SK-N-SH (cell line): ENCODE data around the gene SLC5A2. TPM values are rescaled to one million over a fixed set of nuclear protein-coding genes. Genes with fewer than 3 reads are reported as not detected.

Experiments used
- CTCF ChIA-PET: fragments of 300-600, 350-600 bp; formaldehyde crosslinking; extraction: SDS; loops from one replicate; lab custom pipeline; 2021; lab: Yijun Ruan, JAX
- POLR2A ChIA-PET: fragments of 350-600 bp; sonication (Branson Sonifier 250); formaldehyde crosslinking; extraction: SDS; loops from one replicate; lab custom pipeline; 2020; ENCODE audit warnings: antibody characterized with exemption, inconsistent platforms; lab: Yijun Ruan, JAX
- DNase-seq: peaks from one replicate; pipeline ENCODE4 v3.0.0; 2012
- H2AFZ ChIP-seq: fragments of 200-600 bp; sonication (generic); 2 replicates; pipeline ENCODE4 v1.8.1; 2016; ENCODE audit warnings: antibody characterized with exemption, mild to moderate bottlenecking, low read depth
- H3F3A ChIP-seq: fragments of 200-600 bp; sonication (generic); replicated peaks from 2 replicates; pipeline ENCODE3; 2016; ENCODE audit warnings: antibody characterized with exemption, mild to moderate bottlenecking; ENCODE audit not compliant: insufficient read depth
- H3K27ac ChIP-seq, 2 experiments: fragments of 200-500 bp in 1 of 2; fragments of 200-600 bp in 1 of 2; sonication (Bioruptor generic) in 1 of 2; sonication (generic), shearing (Covaris generic) in 1 of 2; 2 replicates each; pipeline versions ENCODE4 v1.5.1 to v1.6.1; 2014 to 2016; ENCODE audit warnings: low read depth in 2 of 2, inconsistent platforms in 1 of 2, low read length in 1 of 2, mild to moderate bottlenecking in 1 of 2, mixed read lengths in 1 of 2
- H3K27me3 ChIP-seq: fragments of 200-600 bp; sonication (generic), shearing (Covaris generic); 2 replicates; pipeline ENCODE4 v1.6.1; 2016; ENCODE audit warnings: mixed run types; ENCODE audit not compliant: insufficient read depth
- H3K36me3 ChIP-seq, 2 experiments: fragments of 200-500 bp in 1 of 2; fragments of 200-600 bp in 1 of 2; sonication (Bioruptor generic) in 1 of 2; sonication (generic) in 1 of 2; replicated peaks in 1 of 2; 2 replicates each; pipeline versions ENCODE3 to v1.5.1; 2014 to 2016; ENCODE audit warnings: low read length in 1 of 2, mild to moderate bottlenecking in 1 of 2; ENCODE audit not compliant: insufficient read depth in 2 of 2, control insufficient read depth in 1 of 2
- H3K4me1 ChIP-seq, 2 experiments: fragments of 200-500 bp in 1 of 2; fragments of 200-600 bp in 1 of 2; sonication (Bioruptor generic) in 1 of 2; sonication (generic), shearing (Covaris generic) in 1 of 2; 2 replicates each; pipeline versions ENCODE4 v1.5.1 to v1.6.1; 2014 to 2016; ENCODE audit warnings: low read depth in 1 of 2, low read length in 1 of 2, mixed run types in 1 of 2; ENCODE audit not compliant: insufficient read depth in 2 of 2, control insufficient read depth in 1 of 2
- H3K4me2 ChIP-seq: fragments of 200-600 bp; sonication (generic), shearing (Covaris generic); 2 replicates; pipeline ENCODE4 v1.6.1; 2017; ENCODE audit warnings: mixed run types
- H3K4me3 ChIP-seq, 2 experiments: fragments of 200-500 bp in 1 of 2; fragments of 200-600 bp in 1 of 2; sonication (Bioruptor generic) in 1 of 2; sonication (generic), shearing (Covaris generic) in 1 of 2; 2 replicates each; pipeline versions ENCODE4 v1.5.1 to v1.8.1; 2014 to 2016; ENCODE audit warnings: low read depth in 2 of 2, inconsistent platforms in 1 of 2, low read length in 1 of 2, mild to moderate bottlenecking in 1 of 2, mixed read lengths in 1 of 2, moderate library complexity in 1 of 2
- H3K79me2 ChIP-seq: fragments of 200-600 bp; sonication (generic); 2 replicates; pipeline ENCODE4 v1.8.1; 2017; ENCODE audit warnings: mild to moderate bottlenecking; ENCODE audit not compliant: insufficient read depth
- H3K9ac ChIP-seq: fragments of 200-600 bp; sonication (generic); 2 replicates; pipeline ENCODE4 v1.6.1; 2017; ENCODE audit warnings: mixed run types
- H3K9me2 ChIP-seq: fragments of 200-600 bp; sonication (generic); 2 replicates; pipeline ENCODE4 v1.6.1; 2017; ENCODE audit warnings: mixed run types
- H3K9me3 ChIP-seq: fragments of 200-600 bp; sonication (generic); 2 replicates; pipeline ENCODE4 v1.6.1; 2017; ENCODE audit warnings: mixed run types, mild to moderate bottlenecking, moderate library complexity
- H4K20me1 ChIP-seq: fragments of 200-600 bp; sonication (generic); 2 replicates; pipeline ENCODE4 v1.6.1; 2017; ENCODE audit warnings: mild to moderate bottlenecking, mixed run types; ENCODE audit not compliant: insufficient read depth
- CHD2 ChIP-seq: fragments of 150-350 bp; IDR thresholded peaks from 2 replicates; pipeline ENCODE4 v1.6.1; 2018; ENCODE audit warnings: low read length; ENCODE audit not compliant: partially characterized antibody
- ELF1 ChIP-seq: IDR thresholded peaks from 2 replicates; pipeline ENCODE4 v1.4.0; 2012
- EP300 ChIP-seq, 2 experiments: IDR thresholded peaks; 2 replicates each; pipeline versions ENCODE4 v1.4.0 to v1.6.1; 2012; ENCODE audit warnings: borderline replicate concordance in 1 of 2, low read depth in 1 of 2, low read length in 1 of 2
- FOXJ3 ChIP-seq: sonication (generic); formaldehyde crosslinking; IDR thresholded peaks from 2 replicates; pipeline ENCODE4 v1.5.1; 2020; ENCODE audit warnings: mild to moderate bottlenecking, missing genetic modification reagents
- GABPA ChIP-seq: IDR thresholded peaks from 2 replicates; pipeline ENCODE4 v1.4.0; 2012; ENCODE audit warnings: low read depth, mild to moderate bottlenecking
- JUND ChIP-seq: IDR thresholded peaks from 2 replicates; pipeline ENCODE4 v1.4.0; 2012
- MEF2A ChIP-seq: IDR thresholded peaks from 2 replicates; pipeline ENCODE4 v1.4.0; 2012; ENCODE audit warnings: low read depth, borderline replicate concordance
- MXI1 ChIP-seq: IDR thresholded peaks from 2 replicates; pipeline ENCODE4 v1.6.1; 2012; ENCODE audit warnings: mild to moderate bottlenecking, low read depth, low read length, improper control_type of control experiment
- NFIC ChIP-seq: IDR thresholded peaks from 2 replicates; pipeline ENCODE4 v1.4.0; 2012; ENCODE audit warnings: borderline replicate concordance
- RAD21 ChIP-seq: IDR thresholded peaks from 2 replicates; pipeline ENCODE4 v1.6.1; 2012; ENCODE audit warnings: mild to moderate bottlenecking, low read length
- SIN3A ChIP-seq: IDR thresholded peaks from 2 replicates; pipeline ENCODE4 v1.6.1; 2012; ENCODE audit warnings: low read depth, mild to moderate bottlenecking, low read length, moderate library complexity, borderline replicate concordance
- TCF12 ChIP-seq: IDR thresholded peaks from 2 replicates; pipeline ENCODE4 v1.4.0; 2012
- YY1 ChIP-seq: IDR thresholded peaks from 2 replicates; pipeline ENCODE4 v1.4.0; 2012; ENCODE audit warnings: low read depth, mild to moderate bottlenecking
- WGBS: methylation state at CpG from one replicate; pipeline ENCODE4 v1.1.6; 2017; ENCODE audit warnings: low lambda C conversion rate; 5-methylcytosine and 5-hydroxymethylcytosine counted together
- polyA plus RNA-seq, 3 experiments: library from polyadenylated mRNA; depleted of rRNA; stranded (reverse); fragments of >200 nt; gene quantifications; 2 replicates each; pipeline ENCODE4 v1.2.3, GENCODE V29; 2012
- TF ChIP-seq, protein P1 (sequence below): fragments of 200-600 bp; sonication (generic); IDR thresholded peaks from 2 replicates; pipeline ENCODE4 v1.6.1; 2017; ENCODE audit warnings: antibody characterized with exemption, mild to moderate bottlenecking, moderate library complexity
- TF ChIP-seq, protein P2 (sequence below): IDR thresholded peaks from 2 replicates; pipeline ENCODE4 v1.4.0; 2012; ENCODE audit warnings: low read depth
- TF ChIP-seq, protein P3 (sequence below): IDR thresholded peaks from 2 replicates; pipeline ENCODE4; 2012
- TF ChIP-seq, protein P4 (sequence below): fragments of 150-350 bp; IDR thresholded peaks from 2 replicates; pipeline ENCODE4 v1.6.1; 2017; ENCODE audit warnings: antibody characterized with exemption, low read length, low read depth, borderline replicate concordance
- TF ChIP-seq, protein P5 (sequence below): IDR thresholded peaks from 2 replicates; pipeline ENCODE4 v1.4.0; 2012; ENCODE audit warnings: low read depth, borderline replicate concordance

Gene SLC5A2
- polyA plus RNA-seq, 1 of the 3 experiments (the other 2 are of a cell fraction), result 0.31 TPM

DNA sequence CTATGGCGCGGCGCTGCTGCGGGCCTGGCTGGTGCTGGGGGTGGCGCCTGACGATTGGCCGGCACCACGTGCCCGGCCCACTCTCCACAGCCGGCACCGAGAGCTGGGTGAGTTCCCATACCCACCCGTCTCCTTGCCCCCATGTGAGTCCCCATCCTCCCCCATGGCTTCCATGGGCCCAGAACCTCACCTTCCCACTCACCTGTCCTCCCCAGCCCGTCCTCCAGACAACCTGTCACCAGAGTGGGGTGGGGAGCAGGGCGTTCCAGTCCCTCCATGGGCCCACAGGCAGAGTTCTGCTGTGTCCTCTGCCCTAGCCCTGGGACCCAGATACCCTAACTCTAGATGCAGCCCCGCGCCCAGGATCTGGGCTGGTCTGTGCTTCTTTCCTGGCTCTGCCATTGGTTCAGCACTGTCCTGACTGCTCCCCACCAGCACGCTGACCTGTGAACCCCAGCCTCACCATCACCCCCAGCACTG, 18.1 kb upstream of the SLC5A2 start:
- CTCF ChIA-PET, result no interaction called here
- Histone ChIP-seq H2AFZ (no peak overlapping the region), H3K9ac (no peak overlapping the region), H3K27me3 (no peaks in the 10 kb centered on the region), H3F3A (peaks cover 11% of the 10 kb centered on the region)
- POLR2A ChIA-PET, result no interaction called here
- no peak for DNase-seq
- TF ChIP-seq EP300 (IDR thresholded peaks at IDR 0.05; ENCODE audit: borderline replicate concordance in 1 of 2, low read depth in 1 of 2, low read length in 1 of 2), result no peak
- no peak for TF ChIP-seq ELF1
- no peak for TF ChIP-seq YY1
- TF ChIP-seq, all 33 proteins: peak for 0
- Histone ChIP-seq H4K20me1 (no peaks in the 10 kb centered on the region), H3K36me3 (peaks cover 0 to 19% of the 10 kb centered on the region in 2 experiments), H3K79me2 (peaks cover 3% of the 10 kb centered on the region; the same call in 1 of the 2 replicates), H3K4me2 (no peak overlapping the region), H3K9me2 (no peaks in the 10 kb centered on the region), H3K4me3 (no peak overlapping the region), H3K4me1 (peaks cover 2 to 4% of the 10 kb centered on the region in 2 experiments; a peak in 2 of 4 replicates), H3K27ac (no peak overlapping the region), H3K9me3 (no peaks in the 10 kb centered on the region)
- 88% methylated on average over 16 of the region's 17 CpGs for WGBS

DNA sequence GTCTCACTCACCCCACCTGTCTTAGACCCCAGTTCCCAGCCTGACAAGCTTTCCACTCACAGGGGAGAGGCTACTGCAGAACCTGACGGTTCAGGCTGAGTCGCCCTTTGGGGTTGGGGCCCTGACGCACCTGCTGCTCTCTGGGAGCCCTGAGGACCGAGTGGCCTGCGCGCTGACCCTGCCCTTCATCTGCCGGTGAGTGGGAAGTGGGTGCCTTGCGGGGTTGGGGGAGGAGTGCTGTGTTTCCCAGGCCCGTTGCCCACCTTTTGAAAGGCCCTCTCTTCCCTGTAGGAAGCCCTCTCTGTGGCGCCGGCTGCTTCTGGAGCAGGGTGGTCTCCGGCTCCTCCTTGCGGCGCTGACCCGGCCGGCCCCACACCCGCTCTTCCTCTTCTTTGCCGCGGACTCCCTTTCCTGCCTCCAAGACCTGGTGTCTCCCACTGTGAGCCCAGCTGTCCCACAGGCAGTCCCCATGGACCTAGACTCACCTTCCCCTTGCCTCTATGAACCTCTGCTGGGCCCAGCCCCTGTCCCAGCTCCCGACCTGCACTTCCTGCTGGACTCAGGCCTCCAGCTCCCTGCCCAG, 17.0 kb upstream of the SLC5A2 start:
- H3K27me3 ChIP-seq, result no peaks in the 10 kb centered on the region
- no peaks in the 10 kb centered on the region for H3K9me3 ChIP-seq
- POLR2A ChIA-PET, result no interaction called here
- no peak overlapping the region for H3K27ac ChIP-seq
- no peak overlapping the region for H3K4me3 ChIP-seq
- no peak overlapping the region for H3K9ac ChIP-seq
- no peak overlapping the region for H2AFZ ChIP-seq
- H3F3A ChIP-seq, result peaks cover 6% of the 10 kb centered on the region
- no peaks in the 10 kb centered on the region for H3K9me2 ChIP-seq
- peaks cover 11% of the 10 kb centered on the region for H3K79me2 ChIP-seq
- no peaks in the 10 kb centered on the region for H4K20me1 ChIP-seq
- H3K4me2 ChIP-seq, result no peak overlapping the region
- no peak for TF ChIP-seq JUND
- no peaks in the 10 kb centered on the region; a peak in 1 of 4 replicates for H3K4me1 ChIP-seq
- DNase-seq, result no peak
- peaks cover 0 to 19% of the 10 kb centered on the region in 2 experiments for H3K36me3 ChIP-seq
- CTCF ChIA-PET, result no interaction called here
- 92% methylated on average over 14 of the region's 20 CpGs for WGBS

DNA sequence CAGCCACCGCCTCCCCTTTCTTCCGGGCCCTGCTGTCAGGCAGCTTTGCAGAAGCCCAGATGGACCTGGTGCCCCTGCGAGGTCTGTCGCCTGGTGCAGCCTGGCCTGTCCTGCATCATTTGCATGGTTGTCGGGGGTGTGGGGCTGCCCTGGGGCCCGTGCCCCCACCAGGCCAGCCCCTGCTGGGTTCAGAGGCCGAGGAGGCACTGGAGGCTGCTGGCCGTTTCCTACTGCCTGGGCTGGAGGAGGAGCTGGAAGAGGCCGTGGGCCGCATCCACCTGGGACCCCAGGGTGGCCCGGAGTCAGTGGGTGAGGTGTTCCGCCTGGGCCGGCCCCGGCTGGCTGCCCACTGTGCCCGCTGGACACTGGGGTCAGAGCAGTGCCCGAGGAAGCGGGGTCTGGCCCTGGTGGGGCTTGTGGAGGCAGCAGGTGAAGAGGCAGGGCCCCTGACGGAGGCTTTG, 16.5 kb upstream of the SLC5A2 start:
- Histone ChIP-seq H3K9me2 (no peaks in the 10 kb centered on the region), H3K4me1 (peaks cover 0 to 4% of the 10 kb centered on the region in 2 experiments; a peak in 1 of 4 replicates), H3K27ac (no peak overlapping the region), H3K79me2 (peaks cover 13% of the 10 kb centered on the region), H2AFZ (no peak overlapping the region), H3F3A (peaks cover 11% of the 10 kb centered on the region), H3K9ac (no peak overlapping the region), H3K4me3 (no peak overlapping the region), H3K27me3 (no peaks in the 10 kb centered on the region), H3K9me3 (no peaks in the 10 kb centered on the region), H3K36me3 (peaks cover 0 to 19% of the 10 kb centered on the region in 2 experiments), H4K20me1 (no peaks in the 10 kb centered on the region), H3K4me2 (no peak overlapping the region)
- POLR2A ChIA-PET, result no interaction called here
- CTCF ChIA-PET, result no interaction called here
- 96% methylated on average over 10 of the region's 18 CpGs for WGBS
- no peak for DNase-seq
- TF ChIP-seq CHD2, result no peak
- no peak for TF ChIP-seq FOXJ3 (CRISPR knock-in tag)
- TF ChIP-seq, protein P1, sequence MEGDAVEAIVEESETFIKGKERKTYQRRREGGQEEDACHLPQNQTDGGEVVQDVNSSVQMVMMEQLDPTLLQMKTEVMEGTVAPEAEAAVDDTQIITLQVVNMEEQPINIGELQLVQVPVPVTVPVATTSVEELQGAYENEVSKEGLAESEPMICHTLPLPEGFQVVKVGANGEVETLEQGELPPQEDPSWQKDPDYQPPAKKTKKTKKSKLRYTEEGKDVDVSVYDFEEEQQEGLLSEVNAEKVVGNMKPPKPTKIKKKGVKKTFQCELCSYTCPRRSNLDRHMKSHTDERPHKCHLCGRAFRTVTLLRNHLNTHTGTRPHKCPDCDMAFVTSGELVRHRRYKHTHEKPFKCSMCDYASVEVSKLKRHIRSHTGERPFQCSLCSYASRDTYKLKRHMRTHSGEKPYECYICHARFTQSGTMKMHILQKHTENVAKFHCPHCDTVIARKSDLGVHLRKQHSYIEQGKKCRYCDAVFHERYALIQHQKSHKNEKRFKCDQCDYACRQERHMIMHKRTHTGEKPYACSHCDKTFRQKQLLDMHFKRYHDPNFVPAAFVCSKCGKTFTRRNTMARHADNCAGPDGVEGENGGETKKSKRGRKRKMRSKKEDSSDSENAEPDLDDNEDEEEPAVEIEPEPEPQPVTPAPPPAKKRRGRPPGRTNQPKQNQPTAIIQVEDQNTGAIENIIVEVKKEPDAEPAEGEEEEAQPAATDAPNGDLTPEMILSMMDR, result no peak
- no peak for TF ChIP-seq GABPA
- no peak for TF ChIP-seq MXI1
- TF ChIP-seq, protein P2, sequence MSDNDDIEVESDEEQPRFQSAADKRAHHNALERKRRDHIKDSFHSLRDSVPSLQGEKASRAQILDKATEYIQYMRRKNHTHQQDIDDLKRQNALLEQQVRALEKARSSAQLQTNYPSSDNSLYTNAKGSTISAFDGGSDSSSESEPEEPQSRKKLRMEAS, result no peak
- TF ChIP-seq, protein P3, sequence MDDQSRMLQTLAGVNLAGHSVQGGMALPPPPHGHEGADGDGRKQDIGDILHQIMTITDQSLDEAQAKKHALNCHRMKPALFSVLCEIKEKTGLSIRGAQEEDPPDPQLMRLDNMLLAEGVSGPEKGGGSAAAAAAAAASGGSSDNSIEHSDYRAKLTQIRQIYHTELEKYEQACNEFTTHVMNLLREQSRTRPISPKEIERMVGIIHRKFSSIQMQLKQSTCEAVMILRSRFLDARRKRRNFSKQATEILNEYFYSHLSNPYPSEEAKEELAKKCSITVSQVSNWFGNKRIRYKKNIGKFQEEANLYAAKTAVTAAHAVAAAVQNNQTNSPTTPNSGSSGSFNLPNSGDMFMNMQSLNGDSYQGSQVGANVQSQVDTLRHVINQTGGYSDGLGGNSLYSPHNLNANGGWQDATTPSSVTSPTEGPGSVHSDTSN, result no peak
- TF ChIP-seq, protein P4, sequence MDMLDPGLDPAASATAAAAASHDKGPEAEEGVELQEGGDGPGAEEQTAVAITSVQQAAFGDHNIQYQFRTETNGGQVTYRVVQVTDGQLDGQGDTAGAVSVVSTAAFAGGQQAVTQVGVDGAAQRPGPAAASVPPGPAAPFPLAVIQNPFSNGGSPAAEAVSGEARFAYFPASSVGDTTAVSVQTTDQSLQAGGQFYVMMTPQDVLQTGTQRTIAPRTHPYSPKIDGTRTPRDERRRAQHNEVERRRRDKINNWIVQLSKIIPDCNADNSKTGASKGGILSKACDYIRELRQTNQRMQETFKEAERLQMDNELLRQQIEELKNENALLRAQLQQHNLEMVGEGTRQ, result no peak
- TF ChIP-seq SIN3A, result no peak
- TF ChIP-seq NFIC, result no peak
- no peak for TF ChIP-seq TCF12
- no peak for TF ChIP-seq EP300 (IDR thresholded peaks at IDR 0.05; ENCODE audit: borderline replicate concordance in 1 of 2, low read depth in 1 of 2, low read length in 1 of 2)
- TF ChIP-seq, protein P5, sequence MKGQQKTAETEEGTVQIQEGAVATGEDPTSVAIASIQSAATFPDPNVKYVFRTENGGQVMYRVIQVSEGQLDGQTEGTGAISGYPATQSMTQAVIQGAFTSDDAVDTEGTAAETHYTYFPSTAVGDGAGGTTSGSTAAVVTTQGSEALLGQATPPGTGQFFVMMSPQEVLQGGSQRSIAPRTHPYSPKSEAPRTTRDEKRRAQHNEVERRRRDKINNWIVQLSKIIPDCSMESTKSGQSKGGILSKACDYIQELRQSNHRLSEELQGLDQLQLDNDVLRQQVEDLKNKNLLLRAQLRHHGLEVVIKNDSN, result no peak
- TF ChIP-seq MEF2A, result no peak
- no peak for TF ChIP-seq RAD21
